GM23338 (cell line): ENCODE measurements around the gene LRIG3.

ENCODE experiments used
- EZH2 ChIP-seq: fragments of 200-600 bp; sonication (generic); IDR thresholded peaks from one replicate; pipeline ENCODE4 v1.8.0; 2017; ENCODE audit warnings: antibody characterized with exemption, mild to moderate bottlenecking, low read depth; ENCODE audit not compliant: unreplicated experiment
- POLR2AphosphoS5 ChIP-seq: IDR thresholded peaks from 2 replicates; pipeline ENCODE4 v1.6.1; 2016; ENCODE audit warnings: antibody characterized with exemption, low read depth
- TF ChIP-seq, protein P1 (sequence below), 2 experiments: fragments of 200-600 bp in 1 of 2; sonication (generic) in 1 of 2; conservative IDR thresholded peaks; 2 replicates each; pipeline versions ENCODE4 v1.5.1 to v1.6.1; 2016 to 2017; ENCODE audit warnings: antibody characterized with exemption in 2 of 2, low read depth in 2 of 2, mild to moderate bottlenecking in 2 of 2, moderate library complexity in 1 of 2
- TF ChIP-seq, protein P2 (sequence below): IDR thresholded peaks from one replicate; pipeline ENCODE4 v1.6.1; 2018; ENCODE audit warnings: antibody characterized with exemption; ENCODE audit not compliant: unreplicated experiment

DNA sequence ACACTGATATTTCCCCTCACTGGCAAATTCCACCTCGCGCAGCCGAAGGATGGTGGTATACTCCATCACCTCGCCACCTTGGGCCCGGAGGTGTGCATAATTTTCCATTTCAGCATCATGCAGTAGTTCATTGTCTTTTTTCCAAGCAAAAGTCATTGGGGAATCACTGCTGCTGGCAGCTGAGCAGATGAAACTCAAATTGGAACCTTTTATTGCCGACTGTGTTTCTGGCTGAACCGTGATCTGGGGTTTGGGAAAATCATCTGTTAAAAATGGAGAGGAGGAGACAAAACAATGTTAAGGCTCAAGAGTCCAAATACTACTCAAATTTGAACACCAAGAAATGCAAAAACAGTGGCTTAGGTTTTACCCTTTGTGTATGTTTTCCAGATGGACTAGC is 39.7 kb downstream of the LRIG3 start:
- TF ChIP-seq, protein P1, sequence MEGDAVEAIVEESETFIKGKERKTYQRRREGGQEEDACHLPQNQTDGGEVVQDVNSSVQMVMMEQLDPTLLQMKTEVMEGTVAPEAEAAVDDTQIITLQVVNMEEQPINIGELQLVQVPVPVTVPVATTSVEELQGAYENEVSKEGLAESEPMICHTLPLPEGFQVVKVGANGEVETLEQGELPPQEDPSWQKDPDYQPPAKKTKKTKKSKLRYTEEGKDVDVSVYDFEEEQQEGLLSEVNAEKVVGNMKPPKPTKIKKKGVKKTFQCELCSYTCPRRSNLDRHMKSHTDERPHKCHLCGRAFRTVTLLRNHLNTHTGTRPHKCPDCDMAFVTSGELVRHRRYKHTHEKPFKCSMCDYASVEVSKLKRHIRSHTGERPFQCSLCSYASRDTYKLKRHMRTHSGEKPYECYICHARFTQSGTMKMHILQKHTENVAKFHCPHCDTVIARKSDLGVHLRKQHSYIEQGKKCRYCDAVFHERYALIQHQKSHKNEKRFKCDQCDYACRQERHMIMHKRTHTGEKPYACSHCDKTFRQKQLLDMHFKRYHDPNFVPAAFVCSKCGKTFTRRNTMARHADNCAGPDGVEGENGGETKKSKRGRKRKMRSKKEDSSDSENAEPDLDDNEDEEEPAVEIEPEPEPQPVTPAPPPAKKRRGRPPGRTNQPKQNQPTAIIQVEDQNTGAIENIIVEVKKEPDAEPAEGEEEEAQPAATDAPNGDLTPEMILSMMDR (conservative IDR thresholded peaks at IDR 0.05; ENCODE audit: low read depth in 2 of 2), result no peak
- TF ChIP-seq EZH2 (no peak), POLR2AphosphoS5 (no peak)
- TF ChIP-seq, protein P2, sequence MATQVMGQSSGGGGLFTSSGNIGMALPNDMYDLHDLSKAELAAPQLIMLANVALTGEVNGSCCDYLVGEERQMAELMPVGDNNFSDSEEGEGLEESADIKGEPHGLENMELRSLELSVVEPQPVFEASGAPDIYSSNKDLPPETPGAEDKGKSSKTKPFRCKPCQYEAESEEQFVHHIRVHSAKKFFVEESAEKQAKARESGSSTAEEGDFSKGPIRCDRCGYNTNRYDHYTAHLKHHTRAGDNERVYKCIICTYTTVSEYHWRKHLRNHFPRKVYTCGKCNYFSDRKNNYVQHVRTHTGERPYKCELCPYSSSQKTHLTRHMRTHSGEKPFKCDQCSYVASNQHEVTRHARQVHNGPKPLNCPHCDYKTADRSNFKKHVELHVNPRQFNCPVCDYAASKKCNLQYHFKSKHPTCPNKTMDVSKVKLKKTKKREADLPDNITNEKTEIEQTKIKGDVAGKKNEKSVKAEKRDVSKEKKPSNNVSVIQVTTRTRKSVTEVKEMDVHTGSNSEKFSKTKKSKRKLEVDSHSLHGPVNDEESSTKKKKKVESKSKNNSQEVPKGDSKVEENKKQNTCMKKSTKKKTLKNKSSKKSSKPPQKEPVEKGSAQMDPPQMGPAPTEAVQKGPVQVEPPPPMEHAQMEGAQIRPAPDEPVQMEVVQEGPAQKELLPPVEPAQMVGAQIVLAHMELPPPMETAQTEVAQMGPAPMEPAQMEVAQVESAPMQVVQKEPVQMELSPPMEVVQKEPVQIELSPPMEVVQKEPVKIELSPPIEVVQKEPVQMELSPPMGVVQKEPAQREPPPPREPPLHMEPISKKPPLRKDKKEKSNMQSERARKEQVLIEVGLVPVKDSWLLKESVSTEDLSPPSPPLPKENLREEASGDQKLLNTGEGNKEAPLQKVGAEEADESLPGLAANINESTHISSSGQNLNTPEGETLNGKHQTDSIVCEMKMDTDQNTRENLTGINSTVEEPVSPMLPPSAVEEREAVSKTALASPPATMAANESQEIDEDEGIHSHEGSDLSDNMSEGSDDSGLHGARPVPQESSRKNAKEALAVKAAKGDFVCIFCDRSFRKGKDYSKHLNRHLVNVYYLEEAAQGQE, result no peak
